Measurements from ENCODE around the gene HIP1. TPM values are rescaled to one million over a fixed set of nuclear protein-coding genes. Genes with fewer than 3 reads are reported as not detected.

The HIP1 gene
- total RNA-seq, 1 donor from 2014 or later, result 14.0 TPM

DNA sequence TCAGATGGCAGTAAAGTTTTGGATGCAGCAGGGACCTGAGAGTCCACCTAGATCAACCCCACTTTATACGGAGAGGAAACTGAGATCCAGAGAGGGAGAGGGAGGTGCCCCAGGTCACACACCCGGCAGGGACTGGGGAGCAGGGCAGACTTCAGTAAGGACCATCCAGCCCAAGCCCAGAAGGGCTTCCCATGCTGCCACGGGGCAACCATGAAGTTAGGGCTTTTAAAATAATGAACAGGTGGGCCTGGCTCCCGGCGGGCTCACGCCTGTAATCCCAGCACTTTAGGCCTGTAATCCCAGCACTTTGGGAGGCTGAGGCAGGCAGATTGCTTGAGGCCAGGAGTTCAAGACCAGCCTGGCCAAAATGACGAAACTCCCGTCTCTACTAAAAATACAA is 98.5 kb downstream of the HIP1 start:
- H3K27me3 ChIP-seq (ENCODE audit: insufficient read depth, low read length), result no peaks in the 10 kb centered on the region
- Mint-ChIP-seq H3K27ac (ENCODE audit: unreplicated experiment) (peak overlapping the region; percentile 53), H3K9me3 (ENCODE audit: unreplicated experiment) (no peaks in the 10 kb centered on the region), H3K27me3 (ENCODE audit: low read depth, unreplicated experiment) (peaks cover 5% of the 10 kb centered on the region), H3K4me1 (ENCODE audit: low read depth, unreplicated experiment) (no peaks in the 10 kb centered on the region), H3K4me3 (ENCODE audit: unreplicated experiment) (peak overlapping the region; percentile 86), H3K36me3 (ENCODE audit: low read depth, unreplicated experiment) (no peaks in the 10 kb centered on the region)
- peak overlapping the region; percentile 99 for H3K4me2 ChIP-seq (ENCODE audit: low read length)
- no peak overlapping the region for H3K27ac ChIP-seq (ENCODE audit: low read depth, low read length)
- TF ChIP-seq EZH2 (IDR thresholded peaks at IDR 0.05; ENCODE audit: insufficient read depth, low read length), result no peak
- TF ChIP-seq, protein P1, sequence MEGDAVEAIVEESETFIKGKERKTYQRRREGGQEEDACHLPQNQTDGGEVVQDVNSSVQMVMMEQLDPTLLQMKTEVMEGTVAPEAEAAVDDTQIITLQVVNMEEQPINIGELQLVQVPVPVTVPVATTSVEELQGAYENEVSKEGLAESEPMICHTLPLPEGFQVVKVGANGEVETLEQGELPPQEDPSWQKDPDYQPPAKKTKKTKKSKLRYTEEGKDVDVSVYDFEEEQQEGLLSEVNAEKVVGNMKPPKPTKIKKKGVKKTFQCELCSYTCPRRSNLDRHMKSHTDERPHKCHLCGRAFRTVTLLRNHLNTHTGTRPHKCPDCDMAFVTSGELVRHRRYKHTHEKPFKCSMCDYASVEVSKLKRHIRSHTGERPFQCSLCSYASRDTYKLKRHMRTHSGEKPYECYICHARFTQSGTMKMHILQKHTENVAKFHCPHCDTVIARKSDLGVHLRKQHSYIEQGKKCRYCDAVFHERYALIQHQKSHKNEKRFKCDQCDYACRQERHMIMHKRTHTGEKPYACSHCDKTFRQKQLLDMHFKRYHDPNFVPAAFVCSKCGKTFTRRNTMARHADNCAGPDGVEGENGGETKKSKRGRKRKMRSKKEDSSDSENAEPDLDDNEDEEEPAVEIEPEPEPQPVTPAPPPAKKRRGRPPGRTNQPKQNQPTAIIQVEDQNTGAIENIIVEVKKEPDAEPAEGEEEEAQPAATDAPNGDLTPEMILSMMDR (IDR thresholded peaks at IDR 0.05; ENCODE audit: insufficient read depth, low read depth, low read length), result no peak
- peaks cover 15% of the 10 kb centered on the region for H3K79me2 ChIP-seq (ENCODE audit: insufficient read depth, low read length)
- no peak for FAIRE-seq
- no peak for DNase-seq (ENCODE audit: low read depth)
- H4K20me1 ChIP-seq (ENCODE audit: insufficient read depth, low read length), result peaks cover 7% of the 10 kb centered on the region
- peaks cover 14% of the 10 kb centered on the region for H3K4me1 ChIP-seq (ENCODE audit: insufficient read depth, low read length)
- H3K9ac ChIP-seq (ENCODE audit: low read length), result peak overlapping the region; percentile 81
- H3K4me3 ChIP-seq (ENCODE audit: insufficient read depth, low read depth, low read length), result no peak overlapping the region
- no peak overlapping the region for H2AFZ ChIP-seq (ENCODE audit: low read depth, low read length)
- no peaks in the 10 kb centered on the region for H3K36me3 ChIP-seq (ENCODE audit: insufficient read depth, low read length)
- no peaks in the 10 kb centered on the region for H3K9me3 ChIP-seq (ENCODE audit: insufficient read depth, low read depth, low read length)

DNA sequence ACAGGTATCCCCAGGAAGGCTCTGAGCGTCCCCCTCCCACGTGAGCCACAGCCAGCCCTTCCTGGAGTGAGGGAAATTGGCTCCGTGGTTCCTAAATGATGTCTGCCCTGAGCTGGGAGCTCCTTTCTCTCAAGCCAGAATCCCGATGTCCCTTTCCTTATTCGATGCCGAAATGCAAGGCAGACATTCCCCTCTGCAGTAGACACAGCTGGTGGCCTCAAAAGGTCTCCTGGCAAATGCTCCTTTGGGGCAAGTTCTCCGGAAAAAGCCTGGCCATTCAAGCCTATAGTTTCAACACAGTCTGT is 98.9 kb downstream of the HIP1 start:
- DNase-seq (ENCODE audit: low read depth) (no peak), FAIRE-seq (no peak)
- Histone ChIP-seq H3K27ac (ENCODE audit: low read depth, low read length) (no peak overlapping the region), H3K79me2 (ENCODE audit: insufficient read depth, low read length) (peaks cover 15% of the 10 kb centered on the region), H3K4me2 (ENCODE audit: low read length) (peak overlapping the region; percentile 99), H3K27me3 (ENCODE audit: insufficient read depth, low read length) (no peaks in the 10 kb centered on the region), H3K4me1 (ENCODE audit: insufficient read depth, low read length) (peaks cover 14% of the 10 kb centered on the region), H3K9me3 (ENCODE audit: insufficient read depth, low read depth, low read length) (no peaks in the 10 kb centered on the region), H2AFZ (ENCODE audit: low read depth, low read length) (peak overlapping the region; percentile 96), H3K36me3 (ENCODE audit: insufficient read depth, low read length) (no peaks in the 10 kb centered on the region), H3K4me3 (ENCODE audit: insufficient read depth, low read depth, low read length) (peak overlapping the region; percentile 66), H4K20me1 (ENCODE audit: insufficient read depth, low read length) (peaks cover 7% of the 10 kb centered on the region), H3K9ac (ENCODE audit: low read length) (peak overlapping the region; percentile 81)
- Mint-ChIP-seq H3K36me3 (ENCODE audit: low read depth, unreplicated experiment) (no peaks in the 10 kb centered on the region), H3K27ac (ENCODE audit: unreplicated experiment) (peak overlapping the region; percentile 53), H3K27me3 (ENCODE audit: low read depth, unreplicated experiment) (peaks cover 5% of the 10 kb centered on the region), H3K9me3 (ENCODE audit: unreplicated experiment) (no peaks in the 10 kb centered on the region), H3K4me1 (ENCODE audit: low read depth, unreplicated experiment) (no peaks in the 10 kb centered on the region), H3K4me3 (ENCODE audit: unreplicated experiment) (peak overlapping the region; percentile 86)
- TF ChIP-seq, protein P1 (IDR thresholded peaks at IDR 0.05; ENCODE audit: insufficient read depth, low read depth, low read length), result no peak
- no peak for TF ChIP-seq EZH2 (IDR thresholded peaks at IDR 0.05; ENCODE audit: insufficient read depth, low read length)

DNA sequence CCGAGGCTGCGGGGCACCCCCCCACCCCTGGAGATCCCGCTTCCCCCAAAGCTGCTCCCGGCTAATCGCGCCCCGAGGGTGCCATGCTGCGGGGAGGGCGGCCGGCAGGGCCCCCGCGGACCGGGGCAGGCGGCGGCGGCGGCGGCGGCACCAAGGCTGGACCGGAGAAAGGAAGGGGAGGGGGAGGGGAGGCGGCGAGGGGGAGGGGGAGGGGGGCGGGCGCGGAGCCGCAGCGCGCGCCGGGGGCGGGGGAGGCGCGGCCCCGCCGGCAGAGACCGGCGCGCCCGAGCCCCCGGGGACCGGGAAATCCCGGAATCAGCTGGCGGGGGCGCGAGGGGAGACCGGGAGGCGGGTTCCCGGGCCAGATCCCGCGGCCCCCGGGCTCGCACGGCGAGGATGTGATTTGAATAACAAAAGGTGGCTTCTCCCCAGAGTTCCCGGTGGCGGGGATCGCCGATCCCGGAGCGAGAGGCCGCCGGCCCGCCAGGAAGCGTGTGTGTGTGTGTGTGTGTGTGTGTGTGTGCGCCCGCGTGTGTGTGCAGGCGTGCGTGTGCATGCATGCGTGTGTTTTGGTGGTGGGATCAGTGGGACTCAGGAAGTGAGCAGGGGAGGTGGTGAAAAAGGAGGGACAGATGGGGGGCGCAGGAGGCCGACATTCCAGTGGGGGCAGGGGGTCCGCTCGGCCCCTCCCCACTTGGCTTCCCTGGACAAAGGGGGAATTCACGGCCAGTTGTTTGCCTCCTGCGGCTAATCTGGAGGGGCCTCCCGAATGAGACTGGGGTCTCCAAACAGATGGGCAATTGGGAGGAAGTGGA is 99.5 kb downstream of the HIP1 start:
- Histone ChIP-seq H3K9ac (ENCODE audit: low read length) (peak overlapping the region; percentile 81), H3K79me2 (ENCODE audit: insufficient read depth, low read length) (peaks cover 15% of the 10 kb centered on the region), H3K4me3 (ENCODE audit: insufficient read depth, low read depth, low read length) (peak overlapping the region; percentile 66), H3K4me2 (ENCODE audit: low read length) (peak overlapping the region; percentile 99), H4K20me1 (ENCODE audit: insufficient read depth, low read length) (peaks cover 7% of the 10 kb centered on the region), H3K27me3 (ENCODE audit: insufficient read depth, low read length) (no peaks in the 10 kb centered on the region), H3K9me3 (ENCODE audit: insufficient read depth, low read depth, low read length) (no peaks in the 10 kb centered on the region), H3K4me1 (ENCODE audit: insufficient read depth, low read length) (peaks cover 14% of the 10 kb centered on the region), H3K36me3 (ENCODE audit: insufficient read depth, low read length) (no peaks in the 10 kb centered on the region), H2AFZ (ENCODE audit: low read depth, low read length) (peak overlapping the region; percentile 96), H3K27ac (ENCODE audit: low read depth, low read length) (no peak overlapping the region)
- Mint-ChIP-seq H3K4me3 (ENCODE audit: unreplicated experiment) (peak overlapping the region; percentile 86), H3K27me3 (ENCODE audit: low read depth, unreplicated experiment) (peaks cover 5% of the 10 kb centered on the region), H3K27ac (ENCODE audit: unreplicated experiment) (peak overlapping the region; percentile 63), H3K9me3 (ENCODE audit: unreplicated experiment) (no peaks in the 10 kb centered on the region), H3K36me3 (ENCODE audit: low read depth, unreplicated experiment) (no peaks in the 10 kb centered on the region), H3K4me1 (ENCODE audit: low read depth, unreplicated experiment) (no peaks in the 10 kb centered on the region)
- no peak for FAIRE-seq
- TF ChIP-seq, protein P1 (IDR thresholded peaks at IDR 0.05; ENCODE audit: insufficient read depth, low read depth, low read length), result no peak
- no peak for TF ChIP-seq EZH2 (IDR thresholded peaks at IDR 0.05; ENCODE audit: insufficient read depth, low read length)
- DNase-seq (ENCODE audit: low read depth), result peak; percentile 24

Data from astrocyte (in vitro differentiated cells and primary cell).